DMS79 treated with DMSO at 0.1 percent for 48 hours (cell line): ENCODE data around the gene ATG4D.
"Not testable (repeated sequence)": the region's sequence is repeated elsewhere in the genome, so short reads cannot be mapped to it uniquely, and the experiment has no call there.

Source experiments
- DNase-seq: peaks from one replicate; lab custom pipeline; 2025; lab: John Stamatoyannopoulos, UW

Gene ATG4D

GRCh38 chr19:10552510-10553053, 8.9 kb downstream of the ATG4D start:
- no peak for DNase-seq

- no peak for DNase-seq
Observed at GRCh38 chr19:10553087-10553667, 9.5 kb downstream of the ATG4D start.

GRCh38 chr19:10553943-10554381, 10.3 kb downstream of the ATG4D start:
- DNase-seq, result no peak

- no peak for DNase-seq
Observed at GRCh38 chr19:10554760-10555609, 11.3 kb downstream of the ATG4D start.

- DNase-seq, result no peak
Observed at GRCh38 chr19:10555610-10555973, 11.9 kb downstream of the ATG4D start.

- DNase-seq, result no peak
Observed at GRCh38 chr19:10557603-10558197, 14.0 kb downstream of the ATG4D start.

GRCh38 chr19:10560154-10560553, 16.4 kb downstream of the ATG4D start:
- no peak for DNase-seq

GRCh38 chr19:10562609-10563008, 18.9 kb downstream of the ATG4D start:
- no peak for DNase-seq

- DNase-seq, result peak; percentile 46
Observed at GRCh38 chr19:10565028-10565566, 21.4 kb downstream of the ATG4D start.

- peak; percentile 94 for DNase-seq
Observed at GRCh38 chr19:10565567-10566407, 22.1 kb downstream of the ATG4D start, which contains the start of gene KRI1. Gene KRI1 (minus strand): TSS chr19:10566010. CDS start chr19:10565999, 11 bp downstream.

- no peak for DNase-seq
Observed at GRCh38 chr19:10566408-10566657, 22.6 kb downstream of the ATG4D start.

- no peak for DNase-seq
Observed at GRCh38 chr19:10566658-10567410, 23.1 kb downstream of the ATG4D start.

GRCh38 chr19:10567656-10568055, 24.0 kb downstream of the ATG4D start:
- DNase-seq, result peak; percentile 19

GRCh38 chr19:10568062-10568825, 24.5 kb downstream of the ATG4D start:
- peak; percentile 56 for DNase-seq

- peak; percentile 98 for DNase-seq
Observed at GRCh38 chr19:10568826-10569651, 25.3 kb downstream of the ATG4D start, which contains the start of gene CDKN2D. Gene CDKN2D (minus strand): TSS chr19:10568979. CDS start chr19:10568653, 326 bp downstream.

GRCh38 chr19:10573793-10574192, 30.1 kb downstream of the ATG4D start:
- not testable (repeated sequence) for DNase-seq

GRCh38 chr19:10574462-10574861, 30.8 kb downstream of the ATG4D start:
- no peak for DNase-seq

GRCh38 chr19:10575011-10575716, 31.5 kb downstream of the ATG4D start:
- DNase-seq, result no peak

GRCh38 chr19:10577951-10578350, 34.2 kb downstream of the ATG4D start:
- DNase-seq, result no peak
